Ramos (cell line): ENCODE data around the gene PCDH9.

Source experiments
- in situ Hi-C: fragments of 300-500 bp; cut with MboI; formaldehyde crosslinking; loops from one replicate; pipeline ENCODE4 v1.14.3; 2022; ENCODE audit warnings: low sequenced_read_pairs; ENCODE audit not compliant: unreplicated experiment

Gene PCDH9

GRCh38 chr13:66996503-66996902 is 233.6 kb downstream of the PCDH9 start:
- in situ Hi-C loops, result no loop called here

DNA sequence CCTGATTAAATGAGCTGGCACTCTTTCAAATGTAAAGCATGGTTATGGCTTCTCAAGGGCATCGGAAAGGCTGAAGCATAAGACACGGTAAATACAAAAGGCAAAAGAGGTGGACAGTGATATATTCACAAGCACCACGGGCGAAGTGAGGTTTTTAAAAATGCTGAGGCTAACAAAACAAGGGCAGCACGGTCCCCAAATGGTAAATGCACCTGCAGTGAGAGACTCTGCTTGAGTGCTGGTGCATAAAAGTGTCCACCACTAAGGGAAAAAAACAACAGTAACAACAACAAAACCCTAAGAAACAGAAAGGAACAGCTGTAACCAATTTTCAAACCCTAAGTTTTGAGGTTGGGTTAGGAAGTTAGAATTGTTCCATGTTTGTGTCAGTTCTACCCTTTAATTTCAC is 234.9 kb downstream of the PCDH9 start:
- in situ Hi-C loops, result no loop called here

DNA sequence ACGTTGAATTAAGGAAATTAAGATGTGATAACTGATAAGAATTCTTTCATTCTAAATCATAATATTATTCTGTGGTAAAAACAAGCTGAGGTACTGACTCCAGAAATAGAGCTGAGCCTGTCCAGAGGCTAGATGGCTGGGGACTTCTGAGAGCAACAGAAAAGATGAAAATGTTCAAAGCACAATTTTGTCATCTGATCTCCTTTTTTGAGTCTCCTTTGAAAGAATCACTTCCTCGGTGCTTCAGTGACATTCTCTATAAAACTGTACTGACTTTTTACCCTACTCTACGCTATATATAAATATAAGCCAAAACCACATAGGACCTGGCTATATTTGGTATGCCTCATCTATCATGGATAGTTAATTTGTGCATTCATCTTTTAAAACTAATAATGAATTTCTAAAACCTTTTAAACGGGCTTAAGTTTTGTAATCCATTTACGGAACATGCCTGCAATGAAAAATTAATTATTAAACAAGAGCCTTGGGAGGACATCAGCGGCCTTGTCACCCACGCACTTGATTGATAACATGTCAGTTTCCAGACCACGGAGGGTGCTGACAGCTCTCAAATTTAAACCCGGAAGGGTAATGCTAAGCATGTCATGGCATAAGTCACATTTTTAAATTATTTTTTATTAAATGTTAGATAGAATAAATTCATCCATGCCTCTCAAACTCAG is 235.5 kb downstream of the PCDH9 start:
- in situ Hi-C loops, result loop anchor here (5.0 kb wide), 1 partner anchor 233 kb away; no protein-coding TSS in a partner anchor

GRCh38 chr13:66994097-66994496 is 236.0 kb downstream of the PCDH9 start:
- in situ Hi-C loops, result loop anchor here (5.0 kb wide), 1 partner anchor 233 kb away; no protein-coding TSS in a partner anchor

DNA sequence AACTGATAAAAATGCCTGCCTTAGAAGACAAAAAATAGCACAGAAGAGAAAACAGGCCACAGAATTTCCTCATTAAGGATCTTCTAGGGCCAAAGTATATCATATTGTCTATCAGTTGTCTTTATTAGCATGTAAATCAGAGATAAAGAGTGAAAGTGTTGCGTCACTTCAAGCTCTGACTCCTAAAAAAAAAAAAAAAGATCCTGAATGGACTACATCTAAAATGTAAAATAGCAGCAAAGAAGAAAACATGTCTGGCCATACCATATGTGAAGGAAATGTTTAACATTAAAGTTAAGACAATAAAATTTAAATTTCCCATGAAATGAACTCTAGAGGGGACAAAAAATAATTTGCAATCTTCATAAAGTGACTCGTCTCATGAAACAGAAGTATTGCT is 237.4 kb downstream of the PCDH9 start:
- in situ Hi-C loops, result loop anchor here (5.0 kb wide), 1 partner anchor 235 kb away; no protein-coding TSS in a partner anchor

- in situ Hi-C loops, result loop anchor here (5.0 kb wide), 1 partner anchor 235 kb away; no protein-coding TSS in a partner anchor
These were observed 238.0 kb downstream of the PCDH9 start for GRCh38 chr13:66992183-66992582.

DNA sequence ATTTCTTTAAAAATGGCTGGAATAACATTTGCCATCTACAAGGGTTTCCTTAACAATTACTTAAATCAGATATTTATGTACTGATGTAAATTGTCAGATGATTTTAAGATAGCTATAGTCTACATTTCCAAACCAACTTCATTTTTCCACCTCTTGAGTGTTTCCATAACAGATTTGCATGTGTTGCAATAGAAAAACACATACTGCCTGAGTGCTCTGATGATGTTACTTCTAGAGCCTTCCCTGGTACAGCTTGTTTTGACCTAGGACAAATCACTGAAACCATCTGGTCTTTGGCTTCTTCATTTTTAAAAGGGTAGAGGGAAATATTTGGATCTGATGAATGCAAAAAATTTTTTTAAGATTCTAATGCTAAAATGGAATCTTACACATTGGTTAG is 245.9 kb downstream of the PCDH9 start:
- in situ Hi-C loops, result no loop called here

- in situ Hi-C loops, result no loop called here
These were observed 248.2 kb downstream of the PCDH9 start for GRCh38 chr13:66981912-66982311.

DNA sequence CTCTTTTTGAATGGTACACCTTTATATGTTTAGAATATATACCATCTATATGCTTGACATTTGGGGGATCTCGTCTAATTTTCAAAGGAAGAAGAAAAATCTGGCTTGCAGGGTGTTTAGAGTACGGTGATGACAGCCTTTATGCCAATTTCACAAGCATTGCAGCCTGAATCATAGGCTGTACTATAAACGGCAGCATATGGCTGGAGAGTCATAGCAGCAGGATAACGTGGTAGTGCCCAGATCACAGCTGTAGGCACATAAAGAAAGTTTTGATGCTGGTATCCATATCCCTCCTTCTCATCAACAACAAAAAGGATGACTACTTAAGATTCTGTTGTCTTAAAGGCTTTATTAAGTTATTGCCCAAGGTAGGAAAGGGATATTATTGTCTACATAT is 253.0 kb downstream of the PCDH9 start:
- in situ Hi-C loops, result no loop called here

- in situ Hi-C loops, result no loop called here
These were observed 255.2 kb downstream of the PCDH9 start for GRCh38 chr13:66974889-66975288.

GRCh38 chr13:66974174-66974573 is 256.0 kb downstream of the PCDH9 start:
- in situ Hi-C loops, result no loop called here

DNA sequence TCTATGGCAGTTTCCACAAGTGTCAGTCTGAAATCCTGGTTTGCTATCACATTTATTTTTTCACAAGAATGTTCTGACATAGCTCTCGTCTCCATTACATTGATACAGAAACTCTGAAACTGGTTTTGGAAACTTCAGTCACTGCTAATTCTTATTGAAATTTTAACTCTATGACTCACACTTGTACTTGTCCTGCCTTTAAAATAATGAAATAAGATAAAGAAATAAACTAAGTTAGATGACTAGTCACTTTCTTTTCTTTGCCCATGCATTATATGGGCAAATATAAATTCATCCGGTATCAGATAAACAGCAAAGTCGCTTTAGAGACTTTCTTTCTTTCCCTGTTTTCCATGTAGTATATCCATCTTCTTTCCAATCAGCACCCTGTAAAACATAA is 257.5 kb downstream of the PCDH9 start:
- in situ Hi-C loops, result no loop called here

DNA sequence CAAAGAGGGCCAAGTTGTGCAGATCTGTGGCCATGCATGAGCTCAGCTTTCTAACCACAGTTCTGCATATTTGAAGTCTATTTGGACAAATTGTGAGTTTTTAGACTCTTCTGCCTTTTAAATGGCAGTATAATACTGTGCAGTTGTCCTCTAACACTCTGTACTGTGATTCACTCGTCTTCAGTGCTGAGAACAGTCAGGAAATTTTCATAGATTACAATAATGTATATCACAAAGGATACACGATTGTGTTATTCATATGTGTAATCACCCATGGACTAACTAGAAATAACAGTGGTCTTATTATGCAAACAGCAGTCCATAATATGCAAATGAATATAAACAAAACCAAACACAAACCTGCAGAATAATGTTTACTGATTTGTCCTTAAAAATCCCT is 259.1 kb downstream of the PCDH9 start:
- in situ Hi-C loops, result no loop called here

DNA sequence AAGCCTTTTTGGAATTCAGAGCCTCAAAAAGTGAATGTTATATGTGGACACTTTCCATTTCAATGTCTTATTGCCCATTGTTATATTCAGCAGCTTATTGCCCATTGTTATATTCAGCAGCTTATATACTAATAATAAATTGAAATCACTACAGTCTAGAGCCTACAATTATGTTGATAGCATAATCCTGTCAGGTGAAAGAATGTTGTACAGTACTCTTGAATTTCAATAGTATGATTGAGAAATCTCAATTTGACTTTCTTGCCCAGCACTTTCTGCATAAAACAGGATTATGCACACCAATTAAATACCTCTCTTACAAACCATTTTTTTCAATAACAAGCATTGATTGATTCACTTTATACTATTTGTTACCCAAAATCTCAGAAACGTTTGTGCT is 260.8 kb downstream of the PCDH9 start:
- in situ Hi-C loops, result no loop called here

GRCh38 chr13:66967811-66968597 is 262.1 kb downstream of the PCDH9 start:
- in situ Hi-C loops, result no loop called here

DNA sequence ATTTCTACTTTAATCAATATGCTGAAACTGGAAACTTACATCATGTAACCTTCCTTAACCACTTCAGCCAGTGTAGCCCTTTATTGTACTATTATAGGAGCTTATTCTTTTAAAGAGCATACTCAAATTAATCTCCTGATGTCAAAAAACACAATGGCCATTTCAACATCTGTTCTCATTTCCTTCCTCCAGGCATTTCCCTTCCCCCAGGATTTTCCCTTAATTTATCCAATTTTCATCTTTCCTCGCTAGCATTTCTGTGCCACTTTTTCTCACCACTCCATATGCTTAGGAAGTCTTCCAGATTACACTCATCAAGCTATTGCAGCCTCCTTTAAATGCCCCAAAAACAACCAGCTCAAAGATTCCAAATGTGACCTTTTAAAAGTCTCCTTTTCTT is 265.0 kb downstream of the PCDH9 start:
- in situ Hi-C loops, result no loop called here

- in situ Hi-C loops, result no loop called here
These were observed 267.2 kb downstream of the PCDH9 start for GRCh38 chr13:66962953-66963352.

- in situ Hi-C loops, result no loop called here
These were observed 271.5 kb downstream of the PCDH9 start for GRCh38 chr13:66958611-66959010.

DNA sequence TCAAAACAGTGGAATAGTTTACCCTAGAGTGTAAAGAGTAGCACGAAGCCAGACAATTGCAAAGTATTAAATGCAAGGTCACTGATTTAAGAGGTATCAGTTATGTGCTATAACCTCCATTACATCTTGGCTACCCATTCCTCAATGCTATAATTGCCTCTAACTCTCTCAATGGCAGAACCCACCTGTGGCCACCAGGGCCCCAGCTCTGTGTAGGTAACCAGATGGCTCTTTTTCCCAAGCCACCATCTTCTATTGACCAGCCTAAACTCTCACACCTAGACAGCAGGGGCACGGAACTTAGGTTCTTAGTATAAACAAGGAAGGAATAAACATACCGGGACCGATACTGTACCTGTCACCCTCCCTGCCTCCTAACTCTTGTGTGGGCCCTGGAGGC is 277.6 kb downstream of the PCDH9 start:
- in situ Hi-C loops, result no loop called here

- in situ Hi-C loops, result no loop called here
These were observed 278.7 kb downstream of the PCDH9 start for GRCh38 chr13:66951426-66951825.

DNA sequence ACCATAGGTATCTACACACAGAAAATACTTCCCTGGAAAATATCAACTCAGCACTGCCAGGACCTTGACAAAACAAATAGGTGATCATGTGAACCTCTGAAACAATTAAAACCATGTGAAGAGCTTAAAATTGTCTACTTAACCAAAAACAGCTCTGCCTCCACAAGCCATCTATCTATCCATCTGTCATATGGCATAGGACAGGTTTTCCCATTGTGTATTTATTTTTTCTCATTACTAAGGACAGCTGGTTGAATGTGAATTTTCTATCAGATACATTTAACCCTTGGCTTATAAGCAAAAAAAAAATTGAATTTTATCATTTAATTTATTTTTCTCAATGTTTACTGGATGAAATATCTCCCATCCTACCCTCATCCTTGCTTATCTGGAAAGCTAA is 279.5 kb downstream of the PCDH9 start:
- in situ Hi-C loops, result no loop called here

GRCh38 chr13:66948910-66949309 is 281.2 kb downstream of the PCDH9 start:
- in situ Hi-C loops, result no loop called here
